HTR-8/SVneo (cell line): ENCODE measurements around the gene CDCA3.
A peak's percentile ranks its signal among the peaks of the same experiment; 100 is the strongest.
"Not testable (repeated sequence)": the region's sequence is repeated elsewhere in the genome, so short reads cannot be mapped to it uniquely, and the experiment has no call there.

Experiments
- DNase-seq: peaks from one replicate; pipeline ENCODE4 v3.0.0; 2011; ENCODE audit warnings: low spot score, mixed read lengths; ENCODE audit not compliant: insufficient read length
- FAIRE-seq: peaks from 2 replicates; lab custom pipeline; 2011; peaks lifted over from hg19 to GRCh38; lab: Jason Lieb, UNC

CDCA3 gene

GRCh38 chr12:6851153-6851920 lies at the start of gene CDCA3:
Gene CDCA3 (minus strand): TSS chr12:6851286. CDS start chr12:6850952, 334 bp downstream.
- DNase-seq (peak; percentile 100), FAIRE-seq (peak; percentile 99)

- no peak for DNase-seq
- no peak for FAIRE-seq
Measured at GRCh38 chr12:6899837-6900519, 48.9 kb upstream of the CDCA3 start.

- DNase-seq (no peak), FAIRE-seq (no peak)
Measured at GRCh38 chr12:6899427-6899826, 48.3 kb upstream of the CDCA3 start.

- FAIRE-seq (no peak), DNase-seq (no peak)
Measured at GRCh38 chr12:6896846-6897435, 45.9 kb upstream of the CDCA3 start.

GRCh38 chr12:6894321-6894720 lies 43.2 kb upstream of the CDCA3 start:
- DNase-seq, result no peak
- FAIRE-seq, result no peak

- not testable (repeated sequence) for FAIRE-seq, DNase-seq
Measured at GRCh38 chr12:6892683-6893082, 41.6 kb upstream of the CDCA3 start.

GRCh38 chr12:6891646-6892001 lies 40.5 kb upstream of the CDCA3 start:
- DNase-seq (no peak), FAIRE-seq (no peak)

- DNase-seq, result peak; percentile 99
- FAIRE-seq, result peak; percentile 99
Measured at GRCh38 chr12:6890789-6891645, 39.9 kb upstream of the CDCA3 start.

GRCh38 chr12:6889775-6890573 lies 38.9 kb upstream of the CDCA3 start:
- not testable (repeated sequence) for DNase-seq, FAIRE-seq

- DNase-seq, FAIRE-seq: not testable (repeated sequence)
Measured at GRCh38 chr12:6888794-6889193, 37.7 kb upstream of the CDCA3 start.

GRCh38 chr12:6888360-6888759 lies 37.3 kb upstream of the CDCA3 start:
- DNase-seq (no peak), FAIRE-seq (no peak)

- no peak for FAIRE-seq
- no peak for DNase-seq
Measured at GRCh38 chr12:6887460-6887859, 36.4 kb upstream of the CDCA3 start.

GRCh38 chr12:6886206-6886999 lies 35.3 kb upstream of the CDCA3 start:
- not testable (repeated sequence) for DNase-seq, FAIRE-seq

GRCh38 chr12:6884539-6884938 lies 33.5 kb upstream of the CDCA3 start:
- no peak for DNase-seq
- FAIRE-seq, result no peak

GRCh38 chr12:6883683-6884082 lies 32.6 kb upstream of the CDCA3 start:
- FAIRE-seq, result no peak
- no peak for DNase-seq

GRCh38 chr12:6883252-6883651 lies 32.2 kb upstream of the CDCA3 start:
- FAIRE-seq (no peak), DNase-seq (no peak)

GRCh38 chr12:6879824-6880223 lies 28.7 kb upstream of the CDCA3 start:
- DNase-seq, FAIRE-seq: not testable (repeated sequence)

- not testable (repeated sequence) for FAIRE-seq, DNase-seq
Measured at GRCh38 chr12:6874015-6874368, 22.9 kb upstream of the CDCA3 start.
